HG02588 (cell line): ENCODE results near the gene FOXP1.

ENCODE experiments used
- ATAC-seq: cut with Tn5 transposase; IDR thresholded peaks from one replicate; pipeline ENCODE4 v1.9.1; 2021; ENCODE audit warnings: mild to moderate bottlenecking, moderate library complexity; ENCODE audit not compliant: unreplicated experiment

FOXP1 gene

GRCh38 chr3:71202848-71203533 lies 380.5 kb downstream of the FOXP1 start:
- no peak for ATAC-seq

- ATAC-seq = no peak
Observed at GRCh38 chr3:71201939-71202338, 381.6 kb downstream of the FOXP1 start.

- ATAC-seq = no peak
Observed at GRCh38 chr3:71197841-71198565, 385.5 kb downstream of the FOXP1 start.

- ATAC-seq = no peak
Observed at GRCh38 chr3:71195492-71195891, 388.0 kb downstream of the FOXP1 start.

- ATAC-seq = no peak
Observed at GRCh38 chr3:71194785-71195184, 388.7 kb downstream of the FOXP1 start.

GRCh38 chr3:71191031-71191482 lies 392.5 kb downstream of the FOXP1 start:
- no peak for ATAC-seq

DNA sequence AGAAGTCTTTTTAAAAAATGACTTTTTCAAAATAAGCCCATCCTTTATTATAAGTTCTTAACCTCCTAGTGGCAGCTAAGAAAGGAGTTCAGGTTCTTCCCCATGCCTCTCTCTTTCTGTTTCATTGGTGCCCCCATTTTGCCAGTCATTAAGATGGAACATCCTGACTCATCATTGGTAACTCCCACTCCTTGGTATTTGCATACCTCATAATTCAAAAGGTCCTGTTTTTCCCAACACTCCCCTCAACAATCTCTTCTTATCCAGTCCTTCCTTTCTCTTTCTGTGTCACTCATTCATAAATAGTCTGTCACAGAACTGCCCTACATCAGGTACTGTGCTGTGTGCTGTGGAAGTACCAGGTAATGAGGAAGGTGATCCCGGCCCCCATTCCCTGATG lies 394.0 kb downstream of the FOXP1 start:
- no peak for ATAC-seq

DNA sequence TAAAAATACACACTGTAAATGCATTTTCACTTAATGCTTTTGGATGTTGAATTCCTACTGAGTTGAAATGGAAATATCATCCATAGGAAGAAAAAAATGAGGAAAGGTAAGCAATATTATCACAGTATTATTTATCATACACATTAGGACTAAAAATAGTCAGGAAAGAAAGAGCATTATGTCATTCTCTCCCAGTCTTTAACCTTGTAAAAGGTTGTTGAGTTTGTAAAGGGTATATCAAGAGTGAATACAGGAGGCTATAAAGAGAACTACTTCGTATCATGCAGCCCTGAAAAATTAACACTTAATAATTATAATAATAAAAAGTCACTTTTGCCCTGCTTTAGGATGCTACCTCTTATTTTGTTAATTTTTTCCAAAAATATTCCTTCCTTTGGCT lies 395.8 kb downstream of the FOXP1 start:
- ATAC-seq = no peak

DNA sequence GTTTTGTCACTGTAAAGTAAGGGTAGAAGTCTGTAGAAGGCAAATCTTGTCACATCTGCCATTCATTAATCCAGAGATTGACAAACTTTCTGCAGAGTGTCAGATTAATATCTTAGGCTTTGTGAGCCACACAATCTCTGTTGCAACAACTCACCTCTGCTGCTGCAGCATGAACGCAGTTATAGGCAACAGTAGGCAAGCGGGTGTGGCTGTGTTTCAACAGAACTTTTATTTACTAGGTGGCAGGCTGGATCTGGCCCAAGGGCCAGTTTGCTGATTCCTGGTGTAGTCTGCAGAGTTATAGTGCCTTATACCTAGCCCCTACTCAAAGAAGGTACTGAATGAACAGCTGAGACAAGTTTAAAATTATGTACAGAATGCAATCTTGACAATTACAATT lies 396.7 kb downstream of the FOXP1 start:
- no peak for ATAC-seq

GRCh38 chr3:71185733-71186455 lies 397.6 kb downstream of the FOXP1 start:
- ATAC-seq = no peak

- no peak for ATAC-seq
Observed at GRCh38 chr3:71184252-71184651, 399.3 kb downstream of the FOXP1 start.

DNA sequence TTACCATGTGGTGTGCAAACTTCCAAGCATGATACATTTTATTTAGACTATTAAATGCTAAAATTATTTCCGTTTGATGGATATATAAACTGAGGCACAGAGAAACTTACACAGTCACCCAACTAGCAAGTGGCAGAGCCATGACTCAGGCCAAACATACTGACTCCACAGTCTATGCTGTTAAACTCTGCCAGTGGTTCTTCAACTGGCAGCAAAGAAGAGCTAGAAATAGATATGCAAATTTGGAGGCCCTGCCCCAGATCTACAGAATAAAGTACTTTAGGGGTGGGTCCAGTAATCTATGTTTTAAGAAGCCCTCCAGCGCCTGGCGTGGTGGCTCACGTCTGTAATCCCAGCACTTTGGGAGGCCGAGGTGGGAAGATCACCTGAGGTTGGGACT lies 400.0 kb downstream of the FOXP1 start:
- no peak for ATAC-seq

- ATAC-seq = no peak
Observed at GRCh38 chr3:71180524-71180923, 403.0 kb downstream of the FOXP1 start.

DNA sequence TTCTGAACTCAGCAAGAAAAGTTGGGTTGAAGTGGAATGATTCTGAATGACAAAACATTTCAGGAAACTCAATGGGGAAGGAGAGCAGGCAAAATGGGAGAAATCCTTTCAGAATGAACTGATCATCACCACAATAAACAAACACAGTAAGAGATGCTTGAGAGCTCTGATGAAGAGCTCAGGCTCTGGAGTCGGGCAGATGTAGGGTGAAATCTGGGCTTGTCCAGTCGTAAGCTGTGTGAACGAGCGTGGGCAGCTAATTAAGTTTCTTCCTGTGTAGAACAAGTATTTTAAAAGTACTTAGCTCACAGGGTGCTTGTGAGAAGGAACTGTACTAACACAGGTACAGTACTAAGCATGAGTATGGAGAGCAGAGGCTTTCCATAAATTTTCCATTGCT lies 406.2 kb downstream of the FOXP1 start:
- no peak for ATAC-seq

GRCh38 chr3:71176366-71176765 lies 407.2 kb downstream of the FOXP1 start:
- no peak for ATAC-seq

GRCh38 chr3:71175691-71176365 lies 407.7 kb downstream of the FOXP1 start:
- no peak for ATAC-seq

DNA sequence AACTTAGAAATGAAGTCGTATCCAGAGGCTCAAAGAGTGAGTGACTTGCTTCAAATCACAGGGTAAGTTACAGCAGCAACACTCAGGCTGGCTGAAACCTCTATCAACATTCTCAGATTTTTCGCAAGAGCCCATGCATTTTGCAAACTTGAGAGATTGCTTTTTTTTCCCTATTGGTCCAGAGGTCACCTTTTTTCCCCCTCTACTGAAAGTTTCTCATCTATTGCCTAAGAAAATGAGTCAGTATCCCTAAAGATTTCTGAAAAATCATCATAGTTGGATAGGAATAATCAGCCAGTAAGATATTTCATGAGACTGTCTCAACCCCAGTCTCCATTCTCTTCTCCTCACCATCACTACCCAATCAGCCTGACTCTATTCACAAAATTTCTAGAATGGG lies 410.6 kb downstream of the FOXP1 start:
- ATAC-seq = no peak

DNA sequence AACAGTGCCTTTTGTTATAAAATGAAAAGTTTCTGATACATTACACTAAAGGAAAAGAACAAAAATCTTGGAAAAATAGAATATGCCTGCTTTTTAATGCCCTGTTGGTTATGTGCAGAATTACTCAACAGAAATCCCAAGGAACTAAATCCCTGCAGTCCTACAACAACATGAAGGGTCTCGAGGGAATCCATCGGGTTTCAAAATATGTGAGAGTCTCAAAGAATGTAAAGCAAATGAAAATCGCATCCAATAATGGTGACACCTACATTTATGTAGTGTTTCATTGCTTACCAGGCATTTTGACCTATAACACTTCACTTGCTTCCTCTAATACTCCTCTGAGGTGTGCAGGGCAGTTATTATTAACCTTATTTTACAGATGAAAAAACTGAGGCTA lies 411.3 kb downstream of the FOXP1 start:
- ATAC-seq = no peak

- no peak for ATAC-seq
Observed at GRCh38 chr3:71171247-71171646, 412.3 kb downstream of the FOXP1 start.

DNA sequence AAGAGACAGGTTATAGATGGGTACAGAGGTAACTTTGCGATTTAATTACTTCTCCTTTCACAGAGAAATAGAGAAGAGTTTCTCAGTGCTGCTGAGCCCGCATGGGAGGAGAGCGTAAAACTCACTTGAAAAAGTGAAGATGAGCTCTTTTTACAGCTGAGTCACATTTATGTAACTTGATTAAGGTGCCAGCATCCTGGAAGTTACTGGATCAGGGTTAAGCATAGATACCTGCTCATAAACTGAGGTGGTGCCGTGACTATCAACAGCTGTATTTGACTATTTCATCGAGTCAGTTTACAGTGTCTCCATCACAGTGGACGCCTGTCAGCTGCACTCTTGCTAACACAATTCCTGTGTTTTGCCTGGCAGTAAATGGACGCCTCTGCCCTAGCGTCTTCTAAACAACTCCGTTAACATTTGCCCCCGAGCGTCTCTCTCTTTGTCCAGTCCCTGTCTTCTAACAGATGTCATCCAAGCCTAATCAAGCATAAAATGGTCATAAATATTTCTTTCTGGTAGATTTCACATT lies 414.6 kb downstream of the FOXP1 start:
- ATAC-seq = no peak

DNA sequence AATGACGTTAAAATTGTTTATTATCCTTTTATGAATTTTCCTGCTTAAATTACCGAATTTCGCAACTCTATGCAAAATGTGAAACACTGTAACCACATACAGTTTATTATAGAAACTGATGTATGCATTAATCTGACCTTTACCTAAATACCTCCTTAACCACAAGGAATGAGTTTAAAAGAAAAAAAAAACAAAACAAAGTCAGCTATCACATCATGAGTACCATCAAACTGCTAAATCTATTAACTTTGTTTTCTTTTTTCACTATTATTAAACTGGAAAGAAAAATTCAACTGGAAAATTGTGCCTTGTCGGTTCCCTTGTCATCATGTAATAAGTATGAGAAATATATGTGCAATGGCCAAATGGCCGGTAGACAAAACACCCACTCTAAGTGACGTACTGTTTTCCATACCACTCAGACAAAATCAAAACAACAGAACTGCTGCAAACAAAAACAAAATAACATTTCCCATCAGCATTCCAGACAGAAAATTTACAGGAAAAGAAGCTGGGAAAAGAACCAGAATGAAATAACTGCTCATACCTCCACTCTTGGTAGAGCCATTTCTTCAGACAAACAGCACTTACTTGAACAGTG lies 415.3 kb downstream of the FOXP1 start:
- no peak for ATAC-seq
